ENCODE results near the gene FCHO2. TPM values are rescaled to one million over a fixed set of nuclear protein-coding genes. Genes with fewer than 3 reads are reported as not detected.
"Not testable (repeated sequence)": the region's sequence is repeated elsewhere in the genome, so short reads cannot be mapped to it uniquely, and the experiment has no call there.

The FCHO2 gene
- total RNA-seq, 1 donor from 2014 or later: 5.3 TPM

- Mint-ChIP-seq H3K27ac (no peak overlapping the region), H3K27me3 (no peaks in the 10 kb centered on the region), H3K9me3 (no peaks in the 10 kb centered on the region), H3K4me3 (no peak overlapping the region), H3K36me3 (ENCODE audit: low read depth) (no peaks in the 10 kb centered on the region), H3K4me1 (no peaks in the 10 kb centered on the region)
- no peak for TF ChIP-seq CTCF (IDR thresholded peaks at IDR 0.05)
- ChIA-PET POLR2A (no interaction called here), CTCF (no interaction called here)
- intact Hi-C loops (cut with micrococcal nuclease): no loop called here
- DNase-seq (no peak), ATAC-seq (ENCODE audit: low read depth) (no peak)
Observed at GRCh38 chr5:73005886-73006285, 50.0 kb downstream of the FCHO2 start.

GRCh38 chr5:73007051-73007450 is 51.2 kb downstream of the FCHO2 start:
- no peaks in the 10 kb centered on the region for H3K27me3 Mint-ChIP-seq
- H3K27ac Mint-ChIP-seq: no peak overlapping the region
- no peak for TF ChIP-seq CTCF (IDR thresholded peaks at IDR 0.05)
- H3K4me3 Mint-ChIP-seq: no peak overlapping the region
- ChIA-PET CTCF (no interaction called here), POLR2A (no interaction called here)
- no peaks in the 10 kb centered on the region for H3K9me3 Mint-ChIP-seq
- H3K4me1 Mint-ChIP-seq: no peaks in the 10 kb centered on the region
- ATAC-seq (ENCODE audit: low read depth) (no peak), DNase-seq (no peak)
- no peaks in the 10 kb centered on the region for H3K36me3 Mint-ChIP-seq (ENCODE audit: low read depth)
- intact Hi-C loops (cut with micrococcal nuclease): no loop called here

DNA sequence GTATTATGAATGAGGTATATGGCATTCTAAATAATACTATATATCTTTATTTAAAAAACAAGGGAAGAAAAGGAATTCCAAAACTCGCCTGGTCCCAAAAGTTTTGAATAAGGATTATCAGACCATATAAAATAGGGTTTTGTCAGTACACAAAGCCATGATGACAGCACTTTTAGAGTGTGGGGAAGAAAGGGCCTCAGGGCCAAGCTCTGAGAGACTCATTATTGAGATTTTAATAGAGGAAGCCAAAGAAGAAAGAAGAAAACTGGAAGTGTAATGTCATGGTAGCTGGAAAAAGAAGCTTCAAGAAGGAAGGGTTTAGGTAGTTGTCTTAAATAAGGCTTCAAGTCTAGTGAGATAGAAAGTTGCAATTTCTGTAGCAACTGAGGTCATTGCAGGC is 53.0 kb downstream of the FCHO2 start:
- H3K4me3 Mint-ChIP-seq: no peak overlapping the region
- TF ChIP-seq CTCF (IDR thresholded peaks at IDR 0.05): no peak
- intact Hi-C loops (cut with micrococcal nuclease): no loop called here
- no peaks in the 10 kb centered on the region for H3K9me3 Mint-ChIP-seq
- ChIA-PET POLR2A (no interaction called here), CTCF (no interaction called here)
- no peaks in the 10 kb centered on the region for H3K4me1 Mint-ChIP-seq
- H3K27ac Mint-ChIP-seq: no peak overlapping the region
- no peaks in the 10 kb centered on the region for H3K27me3 Mint-ChIP-seq
- no peak for DNase-seq
- H3K36me3 Mint-ChIP-seq (ENCODE audit: low read depth): no peaks in the 10 kb centered on the region
- ATAC-seq (ENCODE audit: low read depth): no peak

GRCh38 chr5:73011612-73012011 is 55.8 kb downstream of the FCHO2 start:
- ATAC-seq (ENCODE audit: low read depth); H3K36me3 Mint-ChIP-seq (ENCODE audit: low read depth); intact Hi-C loops (cut with micrococcal nuclease); H3K4me3 Mint-ChIP-seq; DNase-seq; POLR2A ChIA-PET; H3K27me3 Mint-ChIP-seq; CTCF ChIA-PET; H3K27ac Mint-ChIP-seq; H3K9me3 Mint-ChIP-seq; H3K4me1 Mint-ChIP-seq: not testable (repeated sequence)

DNA sequence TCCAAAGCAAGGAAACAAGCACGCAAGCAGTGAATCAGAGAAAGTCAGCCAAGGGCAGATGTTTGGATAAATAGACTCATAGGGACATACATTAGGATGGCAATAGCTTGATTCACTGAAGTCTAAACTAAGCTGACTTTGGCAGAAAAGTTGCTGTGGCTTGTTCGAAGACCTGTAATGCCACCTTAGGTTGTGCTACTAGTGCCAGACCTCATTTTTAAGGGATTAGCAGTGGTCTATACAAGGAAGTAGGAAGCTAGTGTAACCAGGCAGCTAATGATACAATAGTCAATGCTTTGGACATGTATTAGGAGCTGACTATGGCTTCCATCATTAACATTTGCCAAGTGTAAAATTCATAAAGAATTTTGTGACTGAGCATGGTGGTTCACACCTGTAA is 63.1 kb downstream of the FCHO2 start:
- H3K36me3 Mint-ChIP-seq (ENCODE audit: low read depth): no peaks in the 10 kb centered on the region
- no peaks in the 10 kb centered on the region for H3K9me3 Mint-ChIP-seq
- CTCF ChIA-PET: no interaction called here
- no peaks in the 10 kb centered on the region for H3K27me3 Mint-ChIP-seq
- no peak for TF ChIP-seq CTCF (IDR thresholded peaks at IDR 0.05)
- ATAC-seq (ENCODE audit: low read depth): no peak
- POLR2A ChIA-PET: no interaction called here
- H3K4me1 Mint-ChIP-seq: no peaks in the 10 kb centered on the region
- intact Hi-C loops (cut with micrococcal nuclease): no loop called here
- no peak overlapping the region for H3K27ac Mint-ChIP-seq
- no peak overlapping the region for H3K4me3 Mint-ChIP-seq
- no peak for DNase-seq

- ChIA-PET CTCF (no interaction called here), POLR2A (no interaction called here)
- no peak for TF ChIP-seq CTCF (IDR thresholded peaks at IDR 0.05)
Observed at GRCh38 chr5:73019766-73020165, 63.9 kb downstream of the FCHO2 start.

More at GRCh38 chr5:73019766-73020165, 63.9 kb downstream of the FCHO2 start:
- Mint-ChIP-seq H3K36me3 (ENCODE audit: low read depth) (no peaks in the 10 kb centered on the region), H3K9me3 (no peaks in the 10 kb centered on the region), H3K4me3 (no peak overlapping the region), H3K27ac (no peak overlapping the region), H3K4me1 (no peaks in the 10 kb centered on the region), H3K27me3 (no peaks in the 10 kb centered on the region)
- no peak for DNase-seq
- ATAC-seq (ENCODE audit: low read depth): no peak
- intact Hi-C loops (cut with micrococcal nuclease): no loop called here

Data from activated B cell treated with CpG ODN at 0.5 μM for 24 hours (primary cell).